Fibroblast of lung (primary cell): ENCODE measurements around the gene KIAA1217.

Experiments
- EZH2 ChIP-seq: IDR thresholded peaks from 2 replicates; pipeline ENCODE4 v1.5.1; 2012; ENCODE audit warnings: low read length, control low read depth, mild to moderate bottlenecking; ENCODE audit errors: missing control alignments
- TF ChIP-seq, protein P1 (sequence below), 2 donors: IDR thresholded peaks in 1 of 2; conservative IDR thresholded peaks in 1 of 2; 1 replicate in 1 of 2; 2 replicates in 1 of 2; pipeline ENCODE4 v1.5.1; 2011 to 2012; ENCODE audit warnings: low read length in 2 of 2, control low read depth in 1 of 2, inconsistent platforms in 1 of 2, low read depth in 1 of 2, mild to moderate bottlenecking in 1 of 2

DNA sequence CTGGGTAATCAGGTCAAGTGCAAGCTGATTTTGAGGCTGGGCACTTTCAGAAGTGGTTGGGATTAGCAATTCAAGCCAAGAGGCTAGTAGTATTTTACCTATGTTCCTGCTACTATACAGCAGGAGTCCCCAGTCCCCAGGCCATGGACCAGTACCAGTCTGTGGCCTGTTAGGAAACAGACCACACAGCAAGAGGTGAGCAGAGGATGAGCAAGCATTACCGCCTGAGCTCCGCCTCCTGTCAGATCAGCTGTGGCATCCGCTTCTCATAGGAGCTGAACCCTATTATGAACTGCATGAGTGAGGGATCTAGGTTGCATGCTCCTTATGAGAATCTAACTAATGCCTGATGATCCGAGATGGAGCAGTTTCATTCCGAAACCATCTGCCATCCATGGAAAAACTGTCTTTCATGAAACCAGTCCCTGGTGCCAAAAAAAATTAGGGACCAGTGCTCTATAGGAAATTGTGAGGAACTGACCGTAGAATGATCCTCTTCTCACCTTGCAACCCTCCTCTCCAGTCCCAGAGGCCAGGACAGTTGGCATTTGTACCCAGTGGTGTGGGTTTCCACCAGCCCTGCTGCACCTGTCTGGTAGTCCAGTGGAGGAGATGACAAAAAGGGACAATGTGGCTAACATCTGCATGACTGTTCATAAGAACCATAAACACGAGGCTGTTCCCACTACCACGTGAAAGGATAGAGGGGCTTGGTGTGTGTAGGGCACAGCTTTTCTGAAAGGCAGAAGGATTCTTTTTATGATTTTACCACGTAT lies 172.5 kb downstream of the KIAA1217 start:
- TF ChIP-seq, protein P1, sequence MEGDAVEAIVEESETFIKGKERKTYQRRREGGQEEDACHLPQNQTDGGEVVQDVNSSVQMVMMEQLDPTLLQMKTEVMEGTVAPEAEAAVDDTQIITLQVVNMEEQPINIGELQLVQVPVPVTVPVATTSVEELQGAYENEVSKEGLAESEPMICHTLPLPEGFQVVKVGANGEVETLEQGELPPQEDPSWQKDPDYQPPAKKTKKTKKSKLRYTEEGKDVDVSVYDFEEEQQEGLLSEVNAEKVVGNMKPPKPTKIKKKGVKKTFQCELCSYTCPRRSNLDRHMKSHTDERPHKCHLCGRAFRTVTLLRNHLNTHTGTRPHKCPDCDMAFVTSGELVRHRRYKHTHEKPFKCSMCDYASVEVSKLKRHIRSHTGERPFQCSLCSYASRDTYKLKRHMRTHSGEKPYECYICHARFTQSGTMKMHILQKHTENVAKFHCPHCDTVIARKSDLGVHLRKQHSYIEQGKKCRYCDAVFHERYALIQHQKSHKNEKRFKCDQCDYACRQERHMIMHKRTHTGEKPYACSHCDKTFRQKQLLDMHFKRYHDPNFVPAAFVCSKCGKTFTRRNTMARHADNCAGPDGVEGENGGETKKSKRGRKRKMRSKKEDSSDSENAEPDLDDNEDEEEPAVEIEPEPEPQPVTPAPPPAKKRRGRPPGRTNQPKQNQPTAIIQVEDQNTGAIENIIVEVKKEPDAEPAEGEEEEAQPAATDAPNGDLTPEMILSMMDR (conservative IDR thresholded peaks at IDR 0.05 in 1 of 2, IDR thresholded peaks at IDR 0.05 in 1 of 2; ENCODE audit: low read depth in 1 of 2, low read length in 2 of 2), result no peak
- no peak for TF ChIP-seq EZH2
